Measurements from ENCODE around the gene RBM19.

The RBM19 gene

DNA sequence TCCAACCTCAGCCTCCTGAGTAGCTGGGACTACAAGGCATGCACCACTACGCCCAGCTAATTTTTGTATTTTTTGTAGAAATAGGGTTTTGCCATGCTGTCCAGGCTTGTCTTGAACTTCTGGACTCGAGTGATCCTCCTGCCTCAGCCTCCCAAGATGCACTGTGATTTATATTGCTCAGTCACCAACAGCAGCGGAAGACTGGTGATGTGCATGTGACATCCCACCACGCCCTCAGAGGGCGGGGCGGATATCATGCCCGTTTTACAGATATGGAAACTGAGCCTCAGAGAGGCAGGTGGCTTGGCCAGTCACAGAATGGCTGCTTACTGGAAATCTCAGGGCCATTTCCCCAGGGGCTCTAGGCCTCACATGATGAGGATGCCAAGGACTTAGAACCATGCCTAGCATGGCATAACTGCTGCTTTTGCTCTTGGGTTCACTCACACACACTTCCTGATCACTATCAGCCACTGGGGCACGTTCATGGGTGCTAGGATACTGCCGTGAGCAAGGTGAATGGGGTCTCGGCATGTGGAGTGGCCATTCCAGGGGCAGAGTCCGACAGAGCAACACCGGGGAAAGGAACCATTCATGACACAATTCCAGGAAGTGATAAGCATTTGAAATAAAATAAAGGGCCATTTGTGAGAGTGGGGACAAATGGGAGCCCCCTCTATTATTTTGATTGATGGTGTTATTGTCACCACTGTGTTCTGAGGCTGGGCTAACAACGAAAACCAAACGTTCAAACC, 31.9 kb downstream of the RBM19 start:
- in situ Hi-C loops (cut with MboI; ENCODE audit: low sequenced_read_pairs, unreplicated experiment) = no loop called here
- DNase-seq (ENCODE audit: low spot score) = no peak
- TF ChIP-seq, protein P1, sequence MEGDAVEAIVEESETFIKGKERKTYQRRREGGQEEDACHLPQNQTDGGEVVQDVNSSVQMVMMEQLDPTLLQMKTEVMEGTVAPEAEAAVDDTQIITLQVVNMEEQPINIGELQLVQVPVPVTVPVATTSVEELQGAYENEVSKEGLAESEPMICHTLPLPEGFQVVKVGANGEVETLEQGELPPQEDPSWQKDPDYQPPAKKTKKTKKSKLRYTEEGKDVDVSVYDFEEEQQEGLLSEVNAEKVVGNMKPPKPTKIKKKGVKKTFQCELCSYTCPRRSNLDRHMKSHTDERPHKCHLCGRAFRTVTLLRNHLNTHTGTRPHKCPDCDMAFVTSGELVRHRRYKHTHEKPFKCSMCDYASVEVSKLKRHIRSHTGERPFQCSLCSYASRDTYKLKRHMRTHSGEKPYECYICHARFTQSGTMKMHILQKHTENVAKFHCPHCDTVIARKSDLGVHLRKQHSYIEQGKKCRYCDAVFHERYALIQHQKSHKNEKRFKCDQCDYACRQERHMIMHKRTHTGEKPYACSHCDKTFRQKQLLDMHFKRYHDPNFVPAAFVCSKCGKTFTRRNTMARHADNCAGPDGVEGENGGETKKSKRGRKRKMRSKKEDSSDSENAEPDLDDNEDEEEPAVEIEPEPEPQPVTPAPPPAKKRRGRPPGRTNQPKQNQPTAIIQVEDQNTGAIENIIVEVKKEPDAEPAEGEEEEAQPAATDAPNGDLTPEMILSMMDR (IDR thresholded peaks at IDR 0.05; ENCODE audit: borderline replicate concordance, control extremely low read depth, extremely low read depth, insufficient read depth, missing control alignments) = no peak

DNA sequence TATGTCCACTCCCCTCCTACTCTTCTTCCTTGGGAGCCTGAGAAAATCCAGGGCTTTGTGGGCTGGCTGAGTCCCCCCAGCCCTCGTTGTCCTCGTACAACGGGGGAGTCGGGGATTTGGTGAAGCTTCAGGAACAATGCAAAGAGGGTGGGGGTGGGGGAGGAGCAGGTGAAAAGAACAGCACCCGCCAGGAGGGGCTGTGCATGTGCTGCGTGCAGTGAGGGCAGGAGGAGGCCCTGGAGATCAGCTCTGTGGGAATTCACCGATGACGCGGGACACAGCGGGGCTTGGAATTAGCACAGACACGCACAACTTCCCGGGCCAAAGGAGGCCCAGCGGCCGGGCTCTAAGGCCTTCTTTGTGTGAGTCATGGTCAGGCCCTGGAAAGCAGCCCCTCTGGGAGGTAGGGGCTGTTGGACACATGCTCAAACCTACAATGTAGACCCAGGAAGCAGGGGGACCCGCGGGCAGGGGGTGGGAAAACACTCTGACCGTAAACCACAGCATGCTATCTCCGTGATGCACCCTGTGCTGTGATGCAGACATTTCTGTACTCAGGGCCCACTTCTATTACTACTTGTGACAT, 32.8 kb downstream of the RBM19 start:
- TF ChIP-seq, protein P1 (IDR thresholded peaks at IDR 0.05; ENCODE audit: borderline replicate concordance, control extremely low read depth, extremely low read depth, insufficient read depth, missing control alignments) = no peak
- in situ Hi-C loops (cut with MboI; ENCODE audit: low sequenced_read_pairs, unreplicated experiment) = no loop called here
- DNase-seq (ENCODE audit: low spot score) = no peak

DNA sequence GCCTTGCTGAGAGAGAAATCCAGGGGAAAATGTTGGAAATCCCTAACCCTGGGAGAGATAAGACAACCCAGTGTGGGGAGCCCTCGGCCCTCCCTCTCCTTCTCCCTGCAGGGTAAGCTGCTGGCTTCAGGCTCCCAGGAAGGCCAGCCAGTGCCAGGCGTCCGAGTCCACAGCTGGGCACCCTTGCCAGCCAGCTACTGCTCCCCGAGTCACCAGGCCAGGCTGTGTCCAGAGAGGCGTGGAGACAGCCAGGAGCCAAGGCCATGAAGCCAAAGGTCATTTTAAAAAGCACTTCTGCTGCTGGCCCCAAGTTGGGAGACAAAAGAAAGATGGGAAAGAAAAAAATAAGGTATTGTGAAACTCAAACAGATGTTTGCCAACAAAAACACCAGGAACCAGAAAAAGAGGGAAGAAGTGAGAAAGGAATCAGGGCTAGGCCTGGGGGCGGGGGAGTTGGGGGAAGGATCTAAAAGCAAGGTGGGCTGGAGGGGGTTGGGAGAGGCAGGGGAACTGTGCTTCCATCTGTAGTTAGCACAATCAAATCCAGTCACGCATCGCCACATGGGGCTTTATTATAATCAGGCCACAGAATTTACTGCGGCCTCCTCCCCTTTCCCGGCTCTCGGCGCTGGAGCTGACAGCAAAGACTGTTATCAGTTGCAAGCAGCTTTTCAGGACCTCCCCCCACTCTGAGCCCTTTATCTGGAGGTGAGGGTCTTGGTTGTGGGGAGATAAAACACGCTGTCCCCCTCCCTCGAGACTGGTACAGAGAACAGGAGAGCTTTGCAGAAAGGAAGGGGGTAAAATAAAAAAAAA, 33.5 kb downstream of the RBM19 start:
- no peak for DNase-seq (ENCODE audit: low spot score)
- in situ Hi-C loops (cut with MboI; ENCODE audit: low sequenced_read_pairs, unreplicated experiment) = no loop called here
- TF ChIP-seq, protein P1 (IDR thresholded peaks at IDR 0.05; ENCODE audit: borderline replicate concordance, control extremely low read depth, extremely low read depth, insufficient read depth, missing control alignments) = no peak

DNA sequence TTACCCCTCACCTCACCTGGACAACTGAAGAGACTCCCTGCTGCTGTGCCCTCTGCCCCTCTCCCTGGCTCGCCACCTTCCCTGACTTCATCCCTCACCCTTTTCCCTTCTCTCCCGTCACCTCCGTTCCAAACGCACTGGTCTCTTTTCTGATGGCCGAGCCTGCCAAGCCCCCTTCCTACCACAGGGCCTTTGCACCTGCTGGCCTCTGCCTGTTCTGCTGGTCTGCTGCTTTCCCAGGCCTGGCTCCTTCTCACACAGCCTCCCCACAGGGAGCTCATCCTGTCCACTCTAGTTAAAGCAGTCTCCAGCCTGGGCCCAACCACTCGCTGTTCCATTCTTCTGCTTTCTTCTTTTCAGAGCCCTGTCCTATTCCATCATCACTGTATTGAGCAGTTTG, 34.6 kb downstream of the RBM19 start:
- in situ Hi-C loops (cut with MboI; ENCODE audit: low sequenced_read_pairs, unreplicated experiment) = no loop called here
- DNase-seq (ENCODE audit: low spot score) = no peak
- TF ChIP-seq, protein P1 (IDR thresholded peaks at IDR 0.05; ENCODE audit: borderline replicate concordance, control extremely low read depth, extremely low read depth, insufficient read depth, missing control alignments) = no peak

DNA sequence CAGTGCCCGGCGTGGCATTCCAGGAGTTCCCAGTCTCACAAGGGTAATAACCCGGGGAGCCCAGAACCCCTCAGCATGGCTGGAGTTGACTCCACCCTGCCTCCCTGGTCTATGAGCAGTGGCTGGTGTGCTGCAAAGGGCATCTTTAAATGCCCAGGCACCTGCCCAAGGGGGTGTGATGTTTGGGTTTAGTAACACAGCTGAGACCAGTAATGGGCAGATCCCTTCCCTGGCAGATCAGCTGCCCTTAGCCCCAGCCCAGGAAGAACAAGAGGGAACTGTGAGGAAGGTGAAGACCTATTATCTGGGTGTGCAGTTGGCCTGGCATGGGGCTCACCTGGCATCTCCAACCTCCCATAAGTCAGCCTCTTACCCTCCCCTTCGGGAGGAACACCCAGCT, 35.9 kb downstream of the RBM19 start:
- TF ChIP-seq, protein P1 (IDR thresholded peaks at IDR 0.05; ENCODE audit: borderline replicate concordance, control extremely low read depth, extremely low read depth, insufficient read depth, missing control alignments) = no peak
- in situ Hi-C loops (cut with MboI; ENCODE audit: low sequenced_read_pairs, unreplicated experiment) = no loop called here

DNA sequence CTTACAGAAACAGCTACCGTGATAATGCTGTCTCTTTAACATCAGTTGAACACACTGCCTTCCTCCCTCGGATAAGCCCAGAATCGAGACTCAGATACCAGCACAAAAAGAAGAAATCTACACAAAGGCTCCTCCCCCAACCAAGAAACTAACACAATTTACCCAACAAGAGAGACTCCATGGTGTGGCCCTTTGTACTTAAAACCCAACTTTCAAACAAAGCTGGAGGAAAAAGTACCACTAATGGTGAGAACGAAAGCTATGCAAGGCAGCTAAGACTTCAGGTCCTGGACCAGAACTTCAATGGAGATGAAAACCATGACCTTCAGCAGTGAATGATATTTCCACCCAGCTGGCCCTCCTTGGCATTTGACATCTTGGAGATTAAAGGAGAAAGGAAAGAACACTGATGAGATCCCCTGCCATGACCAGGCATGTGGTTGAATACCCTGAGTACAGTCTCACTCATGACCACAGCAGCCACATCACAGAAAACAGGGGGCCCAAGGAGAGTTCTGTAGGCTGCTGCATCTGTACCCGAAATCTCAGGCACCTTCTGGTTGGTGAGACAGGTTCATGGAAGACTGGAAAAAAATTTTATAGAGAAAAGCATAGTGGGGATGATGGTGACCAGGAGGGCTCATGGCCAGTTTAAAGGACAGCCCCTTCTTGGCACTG, 36.7 kb downstream of the RBM19 start:
- TF ChIP-seq, protein P1 (IDR thresholded peaks at IDR 0.05; ENCODE audit: borderline replicate concordance, control extremely low read depth, extremely low read depth, insufficient read depth, missing control alignments) = no peak
- in situ Hi-C loops (cut with MboI; ENCODE audit: low sequenced_read_pairs, unreplicated experiment) = no loop called here
- no peak for DNase-seq (ENCODE audit: low spot score)

More for the DNA sequence above, 35.9 kb downstream of the RBM19 start:
- DNase-seq (ENCODE audit: low spot score) = no peak

Data from GM13976 (cell line).